Lower leg skin (tissue), 3 donors: ENCODE measurements around the gene ATN1.

Experiments used
- CTCF ChIP-seq, 3 donors: fragments of 450-650 bp; IDR thresholded peaks; one replicate each; pipeline ENCODE4 v1.5.1; 2016; ENCODE audit warnings: antibody characterized with exemption in 3 of 3, mild to moderate bottlenecking in 3 of 3, moderate library complexity in 2 of 3
- POLR2A ChIP-seq, 2 donors: fragments of 450-650 bp; IDR thresholded peaks; one replicate each; pipeline ENCODE4 v1.6.1; 2016 to 2017; ENCODE audit warnings: antibody characterized with exemption in 2 of 2, mild to moderate bottlenecking in 1 of 2, moderate library complexity in 1 of 2

- TF ChIP-seq POLR2A (IDR thresholded peaks at IDR 0.05) (no peak), CTCF (IDR thresholded peaks at IDR 0.05) (no peak)
Observed at GRCh38 chr12:6919588-6919987, 8.2 kb upstream of the ATN1 start.
